ENCODE measurements around the gene VPS35L. TPM values are rescaled to one million over a fixed set of nuclear protein-coding genes. Genes with fewer than 3 reads are reported as not detected.

The VPS35L gene
- total RNA-seq, result 8.5 and 25.5 TPM in 2 replicates

DNA sequence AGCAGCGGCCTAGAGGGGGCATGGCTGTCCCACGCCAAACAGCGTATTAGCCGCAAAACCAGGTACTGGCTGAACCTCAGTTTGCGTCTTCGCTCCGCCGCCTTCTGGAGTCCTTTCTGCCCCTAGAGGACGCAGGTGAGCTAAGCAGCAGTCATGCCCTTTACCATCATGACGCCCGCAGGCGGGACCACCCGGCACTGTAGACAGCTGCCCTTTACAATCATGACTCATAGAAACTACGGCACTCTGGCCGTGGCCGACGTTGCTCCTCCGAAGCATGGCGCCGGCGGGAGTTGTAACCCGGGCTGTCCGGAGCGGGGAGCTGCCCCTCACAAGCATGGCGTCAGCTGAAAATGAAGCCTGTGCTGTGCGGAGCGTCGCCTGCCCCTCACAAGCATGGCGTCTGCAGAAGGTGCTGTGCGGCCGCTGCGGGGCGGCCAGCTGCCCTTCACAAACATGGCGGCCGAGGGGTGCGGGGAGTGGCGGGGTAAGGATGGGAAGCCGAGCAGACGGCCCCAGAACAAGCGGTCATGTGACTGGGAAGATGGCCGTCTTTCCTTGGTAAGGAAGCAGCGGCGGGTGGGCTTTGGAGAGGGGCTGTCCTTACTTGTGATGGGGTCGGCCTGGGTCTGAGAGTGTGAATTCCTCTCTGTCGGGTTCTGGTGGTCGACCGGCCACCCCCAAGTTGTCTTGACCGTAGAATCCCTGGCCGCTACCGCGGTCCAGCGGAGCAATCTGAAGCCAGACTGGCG is at the start of gene VPS35L:
Gene VPS35L, plus strand, starts transcription at position 518 of the 752 bp plus-strand sequence. Its CDS starts 27 bp downstream, at position 545.

DNA sequence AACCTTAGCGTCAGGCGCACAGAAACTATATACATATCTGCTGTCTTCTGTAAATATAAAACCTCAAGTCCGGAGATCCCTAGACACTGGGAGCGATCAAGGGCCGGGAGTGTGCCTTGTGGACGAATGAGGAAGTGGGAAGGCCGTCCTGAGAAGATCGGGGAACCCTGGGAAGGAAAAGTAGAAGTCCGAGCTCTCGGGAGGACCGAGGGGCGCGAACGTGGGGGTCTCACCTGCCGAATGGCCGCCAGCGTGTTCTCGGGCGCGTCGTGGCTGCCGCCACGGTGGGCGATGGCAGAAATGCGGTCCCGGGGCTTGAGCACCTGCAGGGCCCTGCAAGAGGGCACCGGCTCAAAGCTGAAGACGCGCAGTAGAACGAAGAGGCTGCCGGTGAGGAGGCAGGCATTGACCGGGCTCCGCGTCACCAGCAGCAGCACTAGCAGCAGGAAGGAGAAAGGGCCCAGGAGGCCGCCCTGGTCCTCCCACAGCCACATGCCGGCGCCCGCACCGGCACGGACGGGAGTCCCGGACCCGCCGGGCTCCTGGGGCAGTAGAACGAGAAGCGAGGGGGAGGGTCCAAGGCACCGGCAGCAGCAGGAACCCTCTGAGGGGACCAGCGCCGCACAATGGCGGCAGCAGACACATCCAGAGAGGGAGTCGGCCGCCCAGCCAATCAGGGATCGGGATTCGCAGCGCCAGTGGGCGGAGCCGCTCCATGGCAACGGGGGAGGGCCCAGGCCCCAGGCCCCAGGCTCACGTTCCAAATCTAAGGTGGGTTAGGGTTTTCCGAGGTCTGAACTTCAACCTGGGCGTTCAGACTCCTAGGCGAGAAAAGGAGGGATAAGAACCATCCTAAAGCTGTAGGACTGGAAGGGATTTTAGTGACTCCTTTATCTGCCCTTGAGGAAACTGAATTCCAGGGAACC is 33.8 kb upstream of the VPS35L start, which contains the start of gene GDE1:
Gene GDE1, minus strand, starts transcription at position 628 of the 926 bp plus-strand sequence. Its CDS starts 134 bp downstream, at position 494.

GRCh38 chr16:19523559-19524355 is 31.7 kb upstream of the VPS35L start, which contains the start of gene CCP110:
CCP110 (plus strand) TSS chr16:19523942; CDS start chr16:19527882, 3,940 bp downstream.

DNA sequence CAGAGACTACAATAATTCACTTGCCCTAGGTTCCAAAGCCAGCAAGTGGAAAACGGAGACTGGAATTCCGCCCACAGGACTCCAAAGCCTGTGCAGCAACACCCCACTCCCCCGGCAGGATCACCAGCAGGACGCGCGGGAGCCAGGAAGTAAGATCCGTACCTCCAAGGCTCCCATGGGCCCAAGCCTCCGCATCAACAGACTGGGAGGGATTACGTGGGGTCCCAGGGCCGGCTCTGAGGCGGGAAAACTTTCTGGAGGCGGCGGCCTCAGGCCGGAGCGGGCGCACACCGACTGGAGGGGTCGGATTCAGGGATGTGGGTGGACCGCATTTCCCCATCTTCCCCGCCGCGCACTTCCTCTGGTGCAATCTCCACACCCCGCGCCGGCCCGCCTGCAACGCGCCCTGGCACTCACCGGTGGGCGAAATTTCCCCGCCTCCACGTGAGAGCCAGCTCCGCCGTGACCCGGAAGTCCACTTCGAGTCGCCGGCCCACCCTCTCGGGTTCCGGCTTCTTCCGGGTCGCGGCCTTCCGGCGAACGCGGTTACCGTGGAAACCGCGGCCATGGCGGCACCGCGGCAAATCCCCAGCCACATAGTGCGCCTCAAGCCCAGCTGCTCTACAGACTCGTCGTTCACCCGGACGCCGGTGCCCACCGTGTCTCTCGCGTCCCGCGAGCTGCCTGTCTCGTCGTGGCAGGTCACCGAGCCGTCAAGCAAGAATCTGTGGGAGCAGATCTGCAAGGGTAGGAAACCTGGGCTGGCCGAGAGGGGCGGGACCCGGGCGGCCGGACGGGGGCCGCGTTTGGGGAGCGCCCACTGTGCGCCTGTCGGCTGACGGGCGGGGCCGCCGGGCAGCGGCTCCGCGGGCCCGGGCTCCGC is 162.5 kb downstream of the VPS35L start, which contains the start of the genes IQCK and KNOP1:
Gene IQCK, plus strand, starts transcription at position 531 of the 883 bp plus-strand sequence. Its CDS starts 36 bp downstream, at position 567.
Gene KNOP1, minus strand, starts transcription at position 487 of the 883 bp plus-strand sequence. CDS start 3,192 bp downstream, outside the sequence.

Other genes with a start within 250 kb of the VPS35L start
- gene TMC5, start 137.8 kb upstream of the VPS35L start, total RNA-seq, result 0.34 and 2.3 TPM in 2 replicates
- 104 and 107 TPM in 2 replicates for gene GDE1, start 33.6 kb upstream of the VPS35L start, total RNA-seq
- gene CCP110, start 31.8 kb upstream of the VPS35L start, total RNA-seq, result 9.9 and 12.0 TPM in 2 replicates
- gene KNOP1, start 162.5 kb downstream of the VPS35L start, total RNA-seq, result 17.8 and 28.6 TPM in 2 replicates
- gene IQCK, start 162.6 kb downstream of the VPS35L start, total RNA-seq, result 1.7 and 4.7 TPM in 2 replicates